ENCODE measurements around the gene NEAT1.
"Not testable (repeated sequence)": the region's sequence is repeated elsewhere in the genome, so short reads cannot be mapped to it uniquely, and the experiment has no call there.

The NEAT1 gene

GRCh38 chr11:65411681-65412070 lies 10.9 kb upstream of the NEAT1 start:
- no peak for DNase-seq

GRCh38 chr11:65412271-65413076 lies 10.1 kb upstream of the NEAT1 start:
- DNase-seq: no peak

GRCh38 chr11:65413077-65413664 lies 9.4 kb upstream of the NEAT1 start:
- DNase-seq: not testable (repeated sequence)

GRCh38 chr11:65414776-65415498 lies 7.7 kb upstream of the NEAT1 start:
- DNase-seq: no peak

GRCh38 chr11:65415499-65416340 lies 6.9 kb upstream of the NEAT1 start:
- peak; percentile 73 for DNase-seq

DNA sequence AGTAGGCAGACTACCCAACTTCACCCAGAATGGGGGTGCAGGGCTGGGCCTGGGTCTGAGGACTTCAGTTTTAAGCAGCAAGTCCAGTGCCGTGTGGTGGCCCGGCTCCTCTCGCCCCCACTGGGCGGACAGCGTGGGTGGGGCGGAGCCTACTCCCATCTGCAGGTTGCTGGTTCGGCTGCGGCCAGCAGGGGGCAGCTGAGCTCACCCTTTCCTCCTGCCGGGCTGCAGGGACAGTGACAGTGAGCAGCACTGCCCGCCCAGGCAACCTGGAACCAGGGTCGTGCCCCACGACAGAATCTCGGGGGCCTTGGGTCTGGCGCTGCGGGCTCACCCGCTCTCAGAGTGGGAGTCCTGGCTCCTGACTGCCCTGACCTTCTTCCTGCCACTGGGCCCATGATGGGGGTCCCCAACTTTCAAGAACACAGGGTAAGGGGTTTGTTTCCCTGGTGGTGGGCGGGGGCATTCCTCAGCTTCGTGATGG lies 6.2 kb upstream of the NEAT1 start:
- peak; percentile 91 for DNase-seq

- peak; percentile 82 for DNase-seq
Measured at GRCh38 chr11:65416841-65417701, 5.5 kb upstream of the NEAT1 start.

DNA sequence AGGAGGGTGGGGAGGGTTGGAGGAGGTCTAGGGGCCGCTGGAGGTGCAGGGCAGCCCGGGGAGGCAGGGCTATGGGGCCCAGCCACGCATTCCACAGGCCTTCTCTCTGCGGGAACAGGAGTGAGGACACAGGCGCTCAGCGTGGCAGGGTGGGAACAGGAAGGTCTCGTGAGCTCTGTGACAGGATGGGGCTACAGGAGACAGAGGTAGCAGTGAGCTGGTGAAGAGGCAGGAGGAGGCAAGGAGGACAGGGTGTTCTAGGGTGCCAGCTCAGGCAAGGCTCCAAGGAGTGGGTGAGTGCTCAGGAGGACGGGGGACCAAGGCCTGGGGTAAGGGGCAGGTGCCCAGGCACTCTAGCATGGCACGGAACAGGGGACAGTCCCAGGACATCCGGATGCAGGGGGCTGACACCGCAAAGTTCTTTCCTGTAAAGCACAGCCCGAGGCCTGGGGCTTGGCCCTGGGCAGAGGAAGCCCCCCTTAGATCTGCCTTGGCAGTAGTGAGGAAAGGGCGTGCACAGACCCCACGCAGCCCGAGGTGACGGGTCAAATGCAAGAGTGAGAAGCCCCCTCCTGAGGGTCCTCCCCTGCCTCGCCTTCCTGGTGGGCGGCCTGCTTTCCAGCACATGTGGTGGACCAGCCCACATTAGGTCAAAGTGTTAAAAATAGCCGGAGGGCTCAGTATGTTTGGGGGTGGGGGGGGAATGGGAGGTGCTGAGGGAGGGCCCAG lies 4.7 kb upstream of the NEAT1 start:
- no peak for DNase-seq

- DNase-seq: peak; percentile 81
Measured at GRCh38 chr11:65418431-65418680, 4.2 kb upstream of the NEAT1 start.

DNA sequence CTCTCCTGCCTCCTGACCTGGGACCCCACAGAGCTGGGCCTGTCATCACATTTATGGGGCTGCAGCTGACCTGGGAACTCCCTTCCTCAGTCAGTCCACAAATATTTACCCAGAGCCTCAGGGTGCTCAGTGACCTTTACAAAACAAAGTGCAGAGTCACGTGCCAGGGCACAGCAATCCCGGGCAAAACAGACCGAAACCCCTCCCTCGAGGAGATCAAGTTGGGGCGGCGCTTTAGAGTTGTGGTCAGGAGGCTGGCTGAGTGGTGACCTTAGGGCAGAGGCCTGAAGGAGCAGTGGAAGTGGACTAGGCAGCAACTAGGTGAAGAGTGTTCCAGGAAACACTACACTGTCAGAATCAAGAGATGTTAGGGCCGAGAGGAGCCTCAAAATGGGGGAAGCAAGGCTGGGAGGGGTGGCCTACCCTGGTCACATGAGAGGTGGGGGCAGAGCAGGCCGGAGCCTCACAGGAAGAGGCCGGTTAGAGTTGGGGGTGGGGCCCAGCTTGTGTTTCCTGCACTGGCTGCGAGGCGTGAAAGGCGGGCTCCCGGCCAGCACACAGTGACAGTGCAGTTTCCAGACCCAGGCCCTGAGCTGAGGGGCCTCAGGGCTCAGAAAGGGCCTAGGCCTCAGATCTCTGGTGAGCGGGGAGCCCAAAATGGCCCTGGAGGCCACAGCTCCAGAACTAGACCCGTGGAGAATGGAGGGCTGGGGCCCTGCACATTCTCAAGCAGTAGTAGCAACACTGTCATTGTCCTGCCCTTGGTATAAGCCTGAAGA lies 3.7 kb upstream of the NEAT1 start:
- DNase-seq: peak; percentile 99

DNA sequence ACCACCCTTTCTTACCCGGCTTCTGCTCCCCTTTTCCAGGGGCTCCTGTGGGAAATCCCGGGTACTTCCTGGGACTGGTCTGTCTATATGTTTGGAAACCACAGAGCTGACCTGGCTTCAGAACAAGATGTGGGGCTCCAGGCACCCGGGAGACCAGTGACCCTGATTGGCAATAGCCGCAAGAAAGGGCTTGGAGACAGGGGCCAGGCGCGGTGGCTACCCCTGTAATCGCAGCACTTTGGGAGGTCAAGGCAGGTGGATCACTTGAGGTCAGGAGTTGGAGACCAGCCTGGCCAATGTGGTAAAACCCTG lies 3.2 kb upstream of the NEAT1 start:
- DNase-seq: no peak

DNA sequence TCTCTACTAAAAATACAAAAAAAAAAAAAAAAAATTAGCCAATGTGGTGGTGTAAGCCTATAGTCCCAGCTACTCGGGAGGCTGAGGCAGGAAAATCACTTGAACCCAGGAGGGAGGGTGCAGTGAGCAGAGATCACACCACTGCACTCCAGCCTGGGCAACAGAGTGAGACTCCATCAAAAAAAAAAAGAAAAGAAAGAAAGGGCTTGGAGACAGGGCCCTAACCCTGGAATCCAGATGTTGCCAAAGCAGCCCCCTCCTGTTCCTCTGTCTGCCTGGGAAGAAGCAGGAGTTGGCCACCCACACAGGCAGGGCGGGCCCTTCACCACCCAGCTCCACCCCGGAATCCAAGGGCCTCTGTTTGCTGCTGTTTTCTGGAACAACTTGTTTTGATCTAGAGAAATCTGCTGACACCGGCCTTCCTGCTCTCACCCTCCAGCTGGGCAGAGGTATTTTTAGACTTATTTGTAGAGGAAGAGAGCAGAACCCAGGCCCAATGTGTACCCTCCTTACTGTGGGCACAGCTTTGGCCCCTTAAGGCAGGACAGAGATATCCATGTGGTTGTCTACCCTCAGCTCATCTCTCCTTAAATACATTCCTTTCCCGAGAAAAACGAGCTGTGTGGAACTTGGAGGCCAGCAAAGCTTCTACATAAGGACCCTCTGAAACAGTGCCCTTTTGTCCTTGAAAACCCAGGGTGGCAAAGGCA lies 2.7 kb upstream of the NEAT1 start:
- DNase-seq: peak; percentile 88

- no peak for DNase-seq
Measured at GRCh38 chr11:65420506-65420905, 2.1 kb upstream of the NEAT1 start.

DNA sequence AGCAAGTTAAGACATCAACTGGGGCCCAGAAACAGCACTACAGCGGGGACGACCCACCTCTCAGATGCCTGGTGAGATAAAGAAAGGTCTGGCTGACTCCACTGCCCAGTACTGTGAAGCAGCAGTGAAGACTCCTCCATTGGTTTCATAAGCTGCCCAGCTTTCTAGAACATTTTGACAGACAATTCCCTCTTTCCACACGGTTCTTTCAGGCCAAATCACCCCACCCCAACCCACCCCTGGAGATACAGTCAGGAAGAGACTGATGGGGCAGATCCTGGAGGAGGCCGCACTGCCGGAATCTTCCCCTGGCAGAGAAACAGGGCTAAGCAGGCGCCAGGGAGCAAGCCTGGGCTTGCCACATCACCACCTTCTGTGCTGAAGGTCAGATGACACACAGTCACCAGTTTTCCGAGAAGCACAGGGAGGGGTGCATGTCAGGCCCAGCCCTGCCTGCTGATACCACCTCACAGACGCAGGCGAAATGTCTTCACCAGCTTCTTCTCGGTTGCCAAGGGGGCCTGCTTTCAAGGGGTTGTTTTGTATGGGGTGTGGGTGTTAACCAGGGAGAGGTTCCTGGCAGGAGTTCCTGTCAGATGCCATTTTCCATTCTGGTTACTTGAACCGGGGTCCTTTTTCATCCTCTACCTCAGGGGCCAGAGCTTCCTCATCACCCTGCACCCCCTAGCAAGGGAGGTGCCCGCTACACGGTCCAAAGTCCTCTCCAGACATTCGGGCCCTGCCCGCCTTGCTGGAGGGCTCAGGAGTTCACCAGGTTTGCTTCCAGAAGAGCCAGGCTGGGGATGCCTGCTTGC lies 1.4 kb upstream of the NEAT1 start:
- DNase-seq: peak; percentile 98

- DNase-seq: peak; percentile 98
Measured at GRCh38 chr11:65421794-65422632, 585 bp upstream of the NEAT1 start.

GRCh38 chr11:65423516-65424204 lies 1.1 kb downstream of the NEAT1 start:
- peak; percentile 38 for DNase-seq
